Neural cell (in vitro differentiated cells): ENCODE data around the gene ODC1. TPM values are rescaled to one million over a fixed set of nuclear protein-coding genes. Genes with fewer than 3 reads are reported as not detected.

Experiments used
- H2AFZ ChIP-seq: fragments of 200-600, 300-800 bp; sonication (generic), shearing (Covaris generic); 2 replicates; pipeline ENCODE4 v1.6.0; 2014; ENCODE audit warnings: low read depth, mild to moderate bottlenecking, antibody characterized with exemption, low read length, moderate library complexity
- H3F3A ChIP-seq: fragments of 200-600 bp; shearing (Covaris generic); 2 replicates; pipeline ENCODE4 v1.6.1; 2016; ENCODE audit warnings: mild to moderate bottlenecking, moderate library complexity, mixed read lengths, antibody characterized with exemption, low read length; ENCODE audit not compliant: insufficient read depth, poor library complexity, severe bottlenecking
- H3K27ac ChIP-seq: fragments of 200-600, 300-800 bp; sonication (generic), shearing (Covaris generic); 2 replicates; pipeline ENCODE4 v1.5.1; 2014; ENCODE audit warnings: mild to moderate bottlenecking, low read length, moderate library complexity
- H3K27me3 ChIP-seq: fragments of 300-800, 200-600 bp; sonication (generic), shearing (Covaris generic); 2 replicates; pipeline ENCODE4 v1.6.0; 2014; ENCODE audit warnings: mild to moderate bottlenecking, low read depth, low read length, moderate library complexity; ENCODE audit not compliant: insufficient read depth
- H3K36me3 ChIP-seq: fragments of 300-800, 200-600 bp; sonication (generic), shearing (Covaris generic); 2 replicates; pipeline ENCODE4 v1.5.1; 2014; ENCODE audit warnings: mild to moderate bottlenecking, antibody characterized with exemption, low read length, moderate library complexity; ENCODE audit not compliant: insufficient read depth
- H3K4me2 ChIP-seq: fragments of 300-800, 200-600 bp; sonication (generic), shearing (Covaris generic); 2 replicates; pipeline ENCODE4 v1.6.0; 2014; ENCODE audit warnings: mild to moderate bottlenecking, low read length
- H3K4me3 ChIP-seq: fragments of 300-800, 200-600 bp; sonication (generic), shearing (Covaris generic); 2 replicates; pipeline ENCODE4 v1.5.1; 2014; ENCODE audit warnings: mild to moderate bottlenecking, low read length, moderate library complexity
- H3K79me2 ChIP-seq: fragments of 200-600 bp; shearing (Covaris generic); replicated peaks from 2 replicates; pipeline ENCODE4 v1.6.0; 2014; ENCODE audit warnings: mild to moderate bottlenecking, low read length, moderate library complexity; ENCODE audit not compliant: insufficient read depth
- H3K9ac ChIP-seq: fragments of 300-800, 200-600 bp; sonication (generic), shearing (Covaris generic); 2 replicates; pipeline ENCODE4 v1.6.1; 2016; ENCODE audit warnings: mild to moderate bottlenecking, low read length, mixed read lengths
- H3K9me2 ChIP-seq: fragments of 200-600 bp; shearing (Covaris generic); 2 replicates; pipeline ENCODE4 v1.6.1; 2016; ENCODE audit warnings: mild to moderate bottlenecking, low read length, mixed read lengths; ENCODE audit not compliant: insufficient read depth
- H3K9me3 ChIP-seq: fragments of 200-600, 300-800 bp; sonication (generic), shearing (Covaris generic); 2 replicates; pipeline ENCODE4 v1.6.1; 2016; ENCODE audit warnings: mild to moderate bottlenecking, mixed run types, low read length, moderate library complexity, mixed read lengths
- H4K20me1 ChIP-seq: fragments of 200-600 bp; shearing (Covaris generic); 2 replicates; pipeline ENCODE4 v1.6.1; 2016; ENCODE audit warnings: mild to moderate bottlenecking, mixed run types; ENCODE audit not compliant: insufficient read depth
- EP300 ChIP-seq: fragments of 450-650 bp; conservative IDR thresholded peaks from 2 replicates; pipeline ENCODE4 v1.6.1; 2014; ENCODE audit warnings: antibody characterized with exemption, mild to moderate bottlenecking, moderate library complexity; ENCODE audit not compliant: poor library complexity, severe bottlenecking
- EZH2 ChIP-seq: fragments of 200-600, 300-800 bp; shearing (Covaris generic), sonication (generic); IDR thresholded peaks from 2 replicates; pipeline ENCODE4 v1.6.1; 2014; ENCODE audit warnings: antibody characterized with exemption, low read length, borderline replicate concordance, mild to moderate bottlenecking; ENCODE audit not compliant: insufficient read depth, poor library complexity, severe bottlenecking
- MXI1 ChIP-seq: fragments of 450-650 bp; conservative IDR thresholded peaks from 2 replicates; pipeline ENCODE4 v1.6.1; 2014; ENCODE audit warnings: antibody characterized with exemption, mild to moderate bottlenecking; ENCODE audit not compliant: poor library complexity, severe bottlenecking
- POLR2AphosphoS5 ChIP-seq: IDR thresholded peaks from 2 replicates; pipeline ENCODE4 v1.6.1; 2012
- RAD21 ChIP-seq: fragments of 450-650 bp; conservative IDR thresholded peaks from 2 replicates; pipeline ENCODE4 v1.6.1; 2014; ENCODE audit warnings: antibody characterized with exemption, mild to moderate bottlenecking, moderate library complexity
- SMC3 ChIP-seq: fragments of 450-650 bp; conservative IDR thresholded peaks from 2 replicates; pipeline ENCODE4 v1.6.1; 2014; ENCODE audit warnings: antibody characterized with exemption, mild to moderate bottlenecking, moderate library complexity; ENCODE audit not compliant: poor library complexity
- TAF1 ChIP-seq: IDR thresholded peaks from 2 replicates; pipeline ENCODE4 v1.6.1; 2012; ENCODE audit warnings: low read depth
- polyA plus RNA-seq: library from polyadenylated mRNA; depleted of rRNA; stranded (reverse); fragments of >200 nt; gene quantifications from 2 replicates; pipeline ENCODE4 v1.2.3, GENCODE V29; 2014
- TF ChIP-seq, protein P1 (sequence below): fragments of 450-650 bp; IDR thresholded peaks from 2 replicates; pipeline ENCODE4 v1.5.1; 2014; ENCODE audit warnings: antibody characterized with exemption, mild to moderate bottlenecking, moderate library complexity; ENCODE audit not compliant: poor library complexity, severe bottlenecking
- TF ChIP-seq, protein P2 (sequence below): IDR thresholded peaks from 2 replicates; pipeline ENCODE4 v1.6.1; 2012; ENCODE audit warnings: borderline replicate concordance

ODC1 gene
- polyA plus RNA-seq, 1 donor from 2014 or later = 1,107 TPM

DNA sequence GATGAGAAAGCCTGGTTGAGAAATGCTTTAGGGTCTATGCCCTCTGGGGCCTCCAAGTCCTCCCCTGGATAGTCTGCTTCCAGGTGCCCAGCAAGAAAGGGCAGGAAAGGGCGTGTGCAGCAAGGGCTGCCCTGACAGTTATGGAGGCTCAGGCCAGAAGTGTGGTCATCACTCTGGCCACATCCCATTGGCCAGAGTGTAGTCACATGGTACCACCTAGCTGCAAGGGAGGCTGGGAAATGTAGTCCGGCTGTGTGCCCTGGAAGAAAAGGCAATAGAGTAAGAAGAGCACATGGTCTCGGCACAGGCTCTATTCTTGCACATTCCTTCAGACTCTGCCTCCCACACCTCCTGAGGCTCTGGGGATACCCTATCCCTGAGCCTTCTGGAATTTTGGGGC is 35.7 kb downstream of the ODC1 start:
- no peak overlapping the region for H2AFZ ChIP-seq
- no peak overlapping the region for H3K9ac ChIP-seq
- TF ChIP-seq, protein P1, sequence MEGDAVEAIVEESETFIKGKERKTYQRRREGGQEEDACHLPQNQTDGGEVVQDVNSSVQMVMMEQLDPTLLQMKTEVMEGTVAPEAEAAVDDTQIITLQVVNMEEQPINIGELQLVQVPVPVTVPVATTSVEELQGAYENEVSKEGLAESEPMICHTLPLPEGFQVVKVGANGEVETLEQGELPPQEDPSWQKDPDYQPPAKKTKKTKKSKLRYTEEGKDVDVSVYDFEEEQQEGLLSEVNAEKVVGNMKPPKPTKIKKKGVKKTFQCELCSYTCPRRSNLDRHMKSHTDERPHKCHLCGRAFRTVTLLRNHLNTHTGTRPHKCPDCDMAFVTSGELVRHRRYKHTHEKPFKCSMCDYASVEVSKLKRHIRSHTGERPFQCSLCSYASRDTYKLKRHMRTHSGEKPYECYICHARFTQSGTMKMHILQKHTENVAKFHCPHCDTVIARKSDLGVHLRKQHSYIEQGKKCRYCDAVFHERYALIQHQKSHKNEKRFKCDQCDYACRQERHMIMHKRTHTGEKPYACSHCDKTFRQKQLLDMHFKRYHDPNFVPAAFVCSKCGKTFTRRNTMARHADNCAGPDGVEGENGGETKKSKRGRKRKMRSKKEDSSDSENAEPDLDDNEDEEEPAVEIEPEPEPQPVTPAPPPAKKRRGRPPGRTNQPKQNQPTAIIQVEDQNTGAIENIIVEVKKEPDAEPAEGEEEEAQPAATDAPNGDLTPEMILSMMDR = no peak
- no peak for TF ChIP-seq SMC3
- no peak for TF ChIP-seq EP300
- TF ChIP-seq EZH2 = no peak
- TF ChIP-seq TAF1 = no peak
- TF ChIP-seq POLR2AphosphoS5 = no peak
- no peak for TF ChIP-seq RAD21
- TF ChIP-seq, protein P2, sequence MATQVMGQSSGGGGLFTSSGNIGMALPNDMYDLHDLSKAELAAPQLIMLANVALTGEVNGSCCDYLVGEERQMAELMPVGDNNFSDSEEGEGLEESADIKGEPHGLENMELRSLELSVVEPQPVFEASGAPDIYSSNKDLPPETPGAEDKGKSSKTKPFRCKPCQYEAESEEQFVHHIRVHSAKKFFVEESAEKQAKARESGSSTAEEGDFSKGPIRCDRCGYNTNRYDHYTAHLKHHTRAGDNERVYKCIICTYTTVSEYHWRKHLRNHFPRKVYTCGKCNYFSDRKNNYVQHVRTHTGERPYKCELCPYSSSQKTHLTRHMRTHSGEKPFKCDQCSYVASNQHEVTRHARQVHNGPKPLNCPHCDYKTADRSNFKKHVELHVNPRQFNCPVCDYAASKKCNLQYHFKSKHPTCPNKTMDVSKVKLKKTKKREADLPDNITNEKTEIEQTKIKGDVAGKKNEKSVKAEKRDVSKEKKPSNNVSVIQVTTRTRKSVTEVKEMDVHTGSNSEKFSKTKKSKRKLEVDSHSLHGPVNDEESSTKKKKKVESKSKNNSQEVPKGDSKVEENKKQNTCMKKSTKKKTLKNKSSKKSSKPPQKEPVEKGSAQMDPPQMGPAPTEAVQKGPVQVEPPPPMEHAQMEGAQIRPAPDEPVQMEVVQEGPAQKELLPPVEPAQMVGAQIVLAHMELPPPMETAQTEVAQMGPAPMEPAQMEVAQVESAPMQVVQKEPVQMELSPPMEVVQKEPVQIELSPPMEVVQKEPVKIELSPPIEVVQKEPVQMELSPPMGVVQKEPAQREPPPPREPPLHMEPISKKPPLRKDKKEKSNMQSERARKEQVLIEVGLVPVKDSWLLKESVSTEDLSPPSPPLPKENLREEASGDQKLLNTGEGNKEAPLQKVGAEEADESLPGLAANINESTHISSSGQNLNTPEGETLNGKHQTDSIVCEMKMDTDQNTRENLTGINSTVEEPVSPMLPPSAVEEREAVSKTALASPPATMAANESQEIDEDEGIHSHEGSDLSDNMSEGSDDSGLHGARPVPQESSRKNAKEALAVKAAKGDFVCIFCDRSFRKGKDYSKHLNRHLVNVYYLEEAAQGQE = no peak
- TF ChIP-seq MXI1 = no peak
- no peaks in the 10 kb centered on the region for H3K36me3 ChIP-seq
- H4K20me1 ChIP-seq = no peaks in the 10 kb centered on the region
- H3K4me2 ChIP-seq = no peak overlapping the region
- no peak overlapping the region for H3K27ac ChIP-seq
- no peaks in the 10 kb centered on the region for H3K9me3 ChIP-seq
- H3K27me3 ChIP-seq = no peaks in the 10 kb centered on the region
- no peaks in the 10 kb centered on the region for H3K9me2 ChIP-seq
- no peaks in the 10 kb centered on the region for H3K79me2 ChIP-seq
- H3K4me3 ChIP-seq = no peak overlapping the region
- no peaks in the 10 kb centered on the region for H3F3A ChIP-seq

DNA sequence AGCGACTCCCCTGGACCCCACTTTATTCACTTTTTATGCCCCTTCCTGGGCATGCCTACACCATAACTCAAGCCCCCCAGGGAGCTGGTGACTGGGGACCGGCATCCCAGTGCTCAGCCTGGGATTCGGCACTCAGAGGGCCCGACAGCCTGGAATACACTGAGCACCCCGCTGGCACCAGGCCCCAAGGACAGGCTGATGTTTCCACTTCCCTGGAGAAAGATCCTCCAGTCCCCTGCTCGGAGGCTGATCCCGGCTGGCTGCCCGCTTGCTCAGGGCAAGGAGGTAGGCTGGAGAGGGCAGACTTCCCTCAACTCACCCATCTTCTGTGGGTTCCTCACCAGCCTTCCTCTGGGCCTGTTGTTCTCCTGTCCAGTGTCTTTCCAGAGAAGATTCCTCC is 36.6 kb downstream of the ODC1 start:
- H3K9me3 ChIP-seq = no peaks in the 10 kb centered on the region
- H3K9me2 ChIP-seq = no peaks in the 10 kb centered on the region
- no peaks in the 10 kb centered on the region for H3K79me2 ChIP-seq
- no peaks in the 10 kb centered on the region for H3K36me3 ChIP-seq
- H4K20me1 ChIP-seq = no peaks in the 10 kb centered on the region
- no peaks in the 10 kb centered on the region for H3K27me3 ChIP-seq
- no peak overlapping the region for H3K9ac ChIP-seq
- no peak overlapping the region for H2AFZ ChIP-seq
- H3F3A ChIP-seq = no peaks in the 10 kb centered on the region
- TF ChIP-seq TAF1 = no peak
- no peak for TF ChIP-seq EZH2
- TF ChIP-seq, protein P1 = no peak
- no peak for TF ChIP-seq MXI1
- TF ChIP-seq EP300 = no peak
- no peak for TF ChIP-seq POLR2AphosphoS5
- TF ChIP-seq SMC3 = no peak
- TF ChIP-seq, protein P2 = no peak
- TF ChIP-seq RAD21 = no peak
- no peak overlapping the region for H3K4me3 ChIP-seq
- no peak overlapping the region for H3K4me2 ChIP-seq
- no peak overlapping the region for H3K27ac ChIP-seq
